Astrocyte (in vitro differentiated cells and primary cell): ENCODE measurements around the gene DLX3. TPM values are rescaled to one million over a fixed set of nuclear protein-coding genes. Genes with fewer than 3 reads are reported as not detected.

Experiments used
- total RNA-seq: library from RNA; stranded (reverse); gene quantifications from 2 replicates; pipeline ENCODE4 v1.2.1, GENCODE V29; 2021

Gene DLX3
- total RNA-seq, 1 donor from 2014 or later = 1.00 TPM

Other genes starting within 250 kb of the DLX3 start
- gene FAM117A, start 231.1 kb downstream of the DLX3 start, total RNA-seq = 5.4 and 8.0 TPM in 2 replicates
- gene KAT7, start 206.5 kb downstream of the DLX3 start, total RNA-seq = 40.8 and 42.0 TPM in 2 replicates
- not detected in 2 replicates for gene TAC4, start 147.2 kb downstream of the DLX3 start, total RNA-seq
- not detected in 2 replicates for gene DLX4, start 26.0 kb downstream of the DLX3 start, total RNA-seq
- 319 and 373 TPM in 2 replicates for gene ITGA3, start 60.9 kb upstream of the DLX3 start, total RNA-seq
- gene PDK2, start 100.1 kb upstream of the DLX3 start, total RNA-seq = 25.8 and 26.8 TPM in 2 replicates
- 9.7 and 10.8 TPM in 2 replicates for gene SAMD14, start 134.9 kb upstream of the DLX3 start, total RNA-seq
- gene PPP1R9B, start 155.5 kb upstream of the DLX3 start, total RNA-seq = 73.6 and 75.9 TPM in 2 replicates
- gene SGCA, start 170.8 kb upstream of the DLX3 start, total RNA-seq = 0.32 TPM in 1 of 2 replicates, not detected in the other
- 12,796 and 18,656 TPM in 2 replicates for gene COL1A1, start 206.4 kb upstream of the DLX3 start, total RNA-seq